Hematopoietic multipotent progenitor cell treated with erythropoietin and hydrocortisone succinate and interleukin-3 and kit ligand, for 15 days (in vitro differentiated cells): ENCODE measurements around the gene SYMPK.
"Not testable (repeated sequence)": the region's sequence is repeated elsewhere in the genome, so short reads cannot be mapped to it uniquely, and the experiment has no call there.

Source experiments
- DNase-seq: peaks from one replicate; pipeline ENCODE4 v3.0.0-alpha.2; 2015; ENCODE audit warnings: low spot score

SYMPK gene

GRCh38 chr19:45885556-45886426 lies 22.8 kb upstream of the SYMPK start, which contains the start of gene IRF2BP1:
IRF2BP1 (minus strand) TSS chr19:45886141; CDS start chr19:45885774, 367 bp downstream.
- DNase-seq = peak; percentile 93

GRCh38 chr19:45884682-45885555 lies 22.0 kb upstream of the SYMPK start:
- DNase-seq = no peak

DNA sequence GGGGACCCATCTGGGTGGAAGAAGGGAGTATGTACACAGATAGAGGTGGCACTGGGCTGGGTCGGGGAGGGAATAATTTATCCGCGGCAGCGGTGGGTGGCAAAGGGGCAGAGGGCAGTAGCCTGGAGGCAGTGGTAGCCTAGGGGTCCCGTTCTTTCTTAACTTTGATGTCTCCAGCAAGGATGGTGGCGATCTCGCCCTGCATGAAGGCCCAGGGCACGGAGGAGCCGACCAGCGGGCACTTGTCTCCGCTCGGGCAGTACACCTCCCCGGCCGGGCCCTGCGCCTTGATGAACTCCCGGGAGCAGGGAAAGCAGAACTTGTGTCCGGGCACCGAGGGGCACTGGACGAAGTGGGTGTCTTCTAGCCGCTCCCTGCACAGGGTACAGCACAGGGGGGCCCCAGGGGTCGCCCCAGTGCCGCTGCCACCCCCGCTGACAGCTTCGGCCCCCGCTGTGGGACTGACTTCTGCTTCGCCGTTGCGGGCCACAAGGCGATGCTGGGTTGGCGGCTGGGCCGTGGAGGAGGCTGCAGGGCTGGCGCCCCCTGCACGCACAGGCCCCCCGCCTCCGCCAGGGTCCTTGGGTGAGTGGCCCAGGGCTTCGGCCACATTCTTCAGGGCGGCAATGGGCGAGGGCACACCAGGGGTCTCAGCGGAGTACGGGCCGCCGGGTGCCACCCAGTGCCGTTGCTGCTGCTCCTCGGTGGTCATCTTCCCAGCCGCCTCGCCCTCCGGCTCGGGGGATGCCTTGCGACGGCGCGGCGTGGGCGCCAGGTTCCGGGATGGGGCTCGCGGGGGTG lies 21.1 kb upstream of the SYMPK start:
- no peak for DNase-seq

DNA sequence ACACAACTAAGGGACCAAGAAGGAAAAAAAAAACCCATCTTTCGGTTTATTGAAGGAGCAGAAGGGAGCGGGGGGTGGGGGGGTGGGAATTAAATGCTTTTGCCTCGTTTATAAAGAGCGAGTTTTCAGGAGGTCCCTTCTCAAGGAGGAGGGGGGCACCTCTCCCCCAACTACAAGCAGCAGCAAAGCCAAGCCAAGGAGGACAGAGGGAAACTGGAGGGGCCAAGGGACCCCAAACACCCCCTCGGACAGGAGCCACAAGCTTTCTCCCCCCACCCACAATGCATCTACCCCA lies 20.6 kb upstream of the SYMPK start:
- DNase-seq = no peak

GRCh38 chr19:45882652-45883585 lies 20.0 kb upstream of the SYMPK start:
- peak; percentile 87 for DNase-seq

GRCh38 chr19:45881909-45882528 lies 19.1 kb upstream of the SYMPK start:
- DNase-seq = no peak

- no peak for DNase-seq
These were observed 18.3 kb upstream of the SYMPK start for GRCh38 chr19:45881082-45881908.

GRCh38 chr19:45879971-45880370 lies 17.0 kb upstream of the SYMPK start:
- DNase-seq = no peak

- no peak for DNase-seq
These were observed 16.1 kb upstream of the SYMPK start for GRCh38 chr19:45879055-45879454.

DNA sequence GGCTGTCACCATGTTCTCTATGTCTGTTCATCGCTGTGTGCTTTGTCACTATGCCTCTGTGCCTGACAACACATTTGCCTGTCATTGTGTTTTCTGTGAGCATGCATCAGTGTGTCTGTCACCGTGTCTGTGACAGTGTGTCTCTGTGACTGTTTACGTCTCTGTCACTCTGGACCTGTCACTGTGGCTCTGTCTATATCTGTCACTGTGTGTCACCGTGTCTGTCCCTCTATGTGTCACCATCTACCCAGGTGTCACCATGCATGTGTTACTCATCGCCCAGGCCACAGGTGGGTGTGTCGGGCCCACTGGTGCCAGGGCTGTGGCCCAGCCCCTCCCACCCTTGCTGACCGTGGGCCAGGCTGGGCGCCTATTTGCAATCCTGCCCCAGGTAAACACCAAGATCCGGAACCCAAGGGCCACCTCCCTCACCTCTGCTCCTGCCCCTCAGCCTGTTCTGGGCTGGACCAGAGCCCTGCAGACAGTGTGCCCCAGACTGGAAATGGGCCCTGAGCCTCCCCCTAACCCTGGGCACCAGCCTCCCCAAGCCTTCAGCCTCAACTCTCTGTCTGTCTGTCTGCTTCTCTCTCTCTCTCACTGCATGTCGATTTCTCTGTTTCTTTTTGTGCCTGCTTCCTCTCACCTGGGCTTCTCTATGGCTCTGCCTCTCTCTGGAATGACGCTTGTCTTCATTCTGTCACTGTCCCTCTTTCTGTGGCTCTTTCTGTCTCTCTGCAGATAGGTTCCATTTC lies 15.3 kb upstream of the SYMPK start:
- no peak for DNase-seq

DNA sequence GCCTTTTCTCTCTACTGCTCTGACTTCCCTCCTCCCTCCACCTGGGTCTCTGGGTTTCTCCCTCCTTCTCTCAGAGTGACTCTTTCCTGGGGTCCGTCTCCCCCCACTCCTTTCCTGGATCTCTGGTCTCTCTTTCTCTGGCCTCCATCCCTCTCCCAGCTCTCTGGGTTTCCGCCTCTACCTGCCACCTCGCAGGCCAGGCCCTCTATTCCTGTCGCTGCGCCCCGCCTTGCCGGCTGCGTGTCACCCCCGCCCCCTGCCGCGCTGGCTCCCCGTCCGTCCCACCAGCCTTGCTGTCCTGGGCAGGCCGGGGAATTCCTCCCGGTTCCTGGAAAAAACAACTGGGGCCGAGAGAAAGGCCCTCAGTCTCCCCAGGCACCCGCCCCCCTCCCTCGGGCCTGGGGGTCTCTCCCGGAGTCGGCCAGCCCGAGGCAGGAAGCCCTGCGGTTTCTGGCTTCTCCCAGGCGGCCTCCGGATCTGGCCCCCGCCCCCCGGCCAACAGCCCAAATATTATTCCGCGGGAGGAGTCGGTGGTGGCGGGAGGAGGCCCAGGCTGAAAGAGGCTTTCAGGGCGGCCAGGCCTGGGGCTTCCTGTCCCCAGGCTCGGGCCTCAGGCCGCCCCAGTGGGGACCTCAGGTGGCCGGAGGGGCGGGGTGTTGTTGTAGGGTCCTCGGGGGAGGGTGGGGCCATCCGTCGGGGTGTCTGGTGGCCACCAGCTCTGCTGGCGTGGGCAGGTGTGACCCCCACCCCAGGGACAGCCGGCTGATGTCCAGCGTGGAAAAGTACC lies 13.7 kb upstream of the SYMPK start:
- DNase-seq = no peak

DNA sequence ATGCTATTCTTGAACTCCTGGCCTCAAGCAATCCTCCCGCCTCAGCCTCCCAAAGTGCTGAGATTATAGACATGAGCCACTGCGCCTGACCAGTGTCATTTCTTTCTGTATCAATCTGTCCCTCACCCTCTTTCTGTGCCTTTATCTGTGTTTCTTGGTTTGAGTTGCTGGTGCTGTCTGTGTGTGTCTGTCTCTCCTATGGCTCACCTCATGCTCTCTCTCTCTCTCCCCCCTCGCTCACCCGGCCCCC lies 13.1 kb upstream of the SYMPK start:
- DNase-seq = no peak

GRCh38 chr19:45874620-45874966 lies 11.6 kb upstream of the SYMPK start:
- DNase-seq = no peak

DNA sequence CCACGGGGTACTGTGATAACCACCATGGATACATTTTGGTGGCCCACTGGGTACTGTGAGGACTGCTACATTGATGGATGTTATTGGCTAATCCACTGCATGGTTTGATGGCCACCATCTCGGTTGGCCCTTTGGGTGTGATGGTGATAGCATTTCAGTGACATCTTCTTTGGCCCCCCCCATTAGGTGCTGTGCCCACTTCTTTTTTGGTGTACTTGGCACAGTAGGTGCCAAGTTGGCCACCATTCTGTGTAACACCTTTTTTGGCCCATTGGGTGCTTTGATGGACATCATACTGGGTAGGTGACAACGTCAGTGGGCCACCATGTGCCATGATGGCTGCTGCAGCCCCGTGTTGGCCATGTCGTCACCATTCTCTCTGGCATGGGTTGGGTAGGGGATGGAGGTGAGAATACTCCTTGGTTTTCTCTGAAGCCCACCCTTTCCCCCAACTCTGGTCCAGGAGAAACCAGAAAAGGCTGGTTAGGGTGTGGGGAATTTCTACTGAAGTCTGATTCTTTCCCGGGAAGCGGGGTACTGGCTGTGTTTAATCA lies 10.3 kb upstream of the SYMPK start:
- no peak for DNase-seq

DNA sequence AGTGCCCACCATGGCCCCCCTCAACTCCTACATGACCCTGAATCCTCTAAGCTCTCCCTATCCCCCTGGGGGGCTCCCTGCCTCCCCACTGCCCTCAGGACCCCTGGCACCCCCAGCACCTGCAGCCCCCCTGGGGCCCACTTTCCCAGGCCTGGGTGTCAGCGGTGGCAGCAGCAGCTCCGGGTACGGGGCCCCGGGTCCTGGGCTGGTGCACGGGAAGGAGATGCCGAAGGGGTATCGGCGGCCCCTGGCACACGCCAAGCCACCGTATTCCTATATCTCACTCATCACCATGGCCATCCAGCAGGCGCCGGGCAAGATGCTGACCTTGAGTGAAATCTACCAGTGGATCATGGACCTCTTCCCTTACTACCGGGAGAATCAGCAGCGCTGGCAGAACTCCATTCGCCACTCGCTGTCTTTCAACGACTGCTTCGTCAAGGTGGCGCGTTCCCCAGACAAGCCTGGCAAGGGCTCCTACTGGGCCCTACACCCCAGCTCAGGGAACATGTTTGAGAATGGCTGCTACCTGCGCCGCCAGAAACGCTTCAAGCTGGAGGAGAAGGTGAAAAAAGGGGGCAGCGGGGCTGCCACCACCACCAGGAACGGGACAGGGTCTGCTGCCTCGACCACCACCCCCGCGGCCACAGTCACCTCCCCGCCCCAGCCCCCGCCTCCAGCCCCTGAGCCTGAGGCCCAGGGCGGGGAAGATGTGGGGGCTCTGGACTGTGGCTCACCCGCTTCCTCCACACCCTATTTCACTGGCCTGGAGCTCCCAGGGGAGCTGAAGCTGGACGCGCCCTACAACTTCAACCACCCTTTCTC lies 9.4 kb upstream of the SYMPK start:
- no peak for DNase-seq

- no peak for DNase-seq
These were observed 7.9 kb upstream of the SYMPK start for GRCh38 chr19:45870798-45871197.

DNA sequence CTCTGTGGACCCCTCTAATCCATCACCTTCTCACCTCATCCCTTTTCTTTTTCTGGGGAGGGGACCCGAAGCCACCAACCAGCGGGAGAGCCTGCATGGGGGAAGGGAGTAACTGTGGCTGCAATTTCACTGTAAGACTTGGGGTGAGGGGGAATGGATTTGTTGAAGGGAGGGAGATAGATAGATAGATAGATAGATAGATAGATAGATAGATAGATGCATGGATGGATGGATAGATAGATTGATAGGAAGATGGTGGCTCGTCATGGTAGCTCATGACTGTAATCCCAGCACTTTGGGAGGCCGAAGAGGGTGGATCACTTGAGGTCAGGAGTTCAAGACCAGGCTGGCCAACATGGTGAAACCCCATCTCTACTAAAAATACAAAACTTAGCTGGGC lies 4.3 kb upstream of the SYMPK start:
- not testable (repeated sequence) for DNase-seq
